Putamen (tissue), 1 donor: ENCODE results near the gene RETREG1.

Experiments used
- DNase-seq: peaks from one replicate; pipeline ENCODE4 v3.0.0-alpha.2; 2016; ENCODE audit warnings: low spot score

Gene RETREG1

DNA sequence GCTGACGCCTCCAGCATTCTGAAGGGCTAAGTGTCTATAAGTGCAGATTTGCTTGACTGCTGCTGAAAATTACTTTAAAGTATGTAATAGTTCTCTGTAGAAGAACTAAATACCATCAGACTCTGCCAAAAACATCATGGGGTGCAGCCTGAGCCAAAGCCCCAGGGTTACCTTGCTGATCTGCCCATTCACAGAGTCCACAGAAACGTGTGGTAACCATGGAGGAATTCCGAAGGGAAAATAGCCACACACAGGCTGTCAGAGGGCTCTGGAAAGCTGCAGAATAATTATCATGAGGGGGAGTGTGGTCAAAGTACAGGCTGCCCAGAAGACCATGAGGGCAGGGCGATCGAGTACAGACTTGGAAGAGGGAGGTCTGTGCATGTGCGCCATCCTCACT, 36.4 kb downstream of the RETREG1 start:
- DNase-seq, result no peak

DNA sequence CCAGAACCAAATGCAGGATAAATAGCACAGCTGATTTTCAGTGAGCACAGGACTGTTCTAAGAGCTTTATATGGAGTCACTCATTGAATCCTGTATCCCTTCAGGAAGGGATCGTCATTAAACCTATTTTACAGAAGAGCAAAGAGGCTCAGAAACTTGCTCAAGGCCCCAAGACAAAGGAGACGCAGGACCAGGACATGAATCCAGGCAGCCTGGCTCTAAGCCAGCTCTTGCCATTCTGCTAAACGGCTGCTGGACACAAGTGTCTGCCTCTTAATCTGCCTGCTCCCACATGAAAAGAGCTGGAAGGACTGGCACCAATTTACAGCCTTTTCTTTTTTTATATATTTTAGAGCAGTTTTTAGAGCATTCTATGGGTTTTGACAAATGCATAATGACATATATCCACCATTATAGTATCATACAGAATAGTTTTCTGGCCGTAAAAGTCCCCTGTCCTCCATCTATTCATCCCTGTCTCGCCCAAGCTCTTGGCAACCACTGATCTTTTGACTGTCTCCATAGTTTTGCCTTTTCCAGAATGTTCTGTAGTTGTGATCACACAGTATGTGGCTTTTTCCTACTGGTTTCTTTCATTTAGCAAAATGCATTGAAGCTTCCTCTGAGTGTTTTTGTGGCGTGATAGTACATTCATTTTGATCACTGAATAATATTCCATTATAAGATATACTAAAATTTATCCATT, 37.5 kb downstream of the RETREG1 start:
- DNase-seq, result no peak

GRCh38 chr5:16578474-16578883, 38.3 kb downstream of the RETREG1 start:
- DNase-seq, result no peak

DNA sequence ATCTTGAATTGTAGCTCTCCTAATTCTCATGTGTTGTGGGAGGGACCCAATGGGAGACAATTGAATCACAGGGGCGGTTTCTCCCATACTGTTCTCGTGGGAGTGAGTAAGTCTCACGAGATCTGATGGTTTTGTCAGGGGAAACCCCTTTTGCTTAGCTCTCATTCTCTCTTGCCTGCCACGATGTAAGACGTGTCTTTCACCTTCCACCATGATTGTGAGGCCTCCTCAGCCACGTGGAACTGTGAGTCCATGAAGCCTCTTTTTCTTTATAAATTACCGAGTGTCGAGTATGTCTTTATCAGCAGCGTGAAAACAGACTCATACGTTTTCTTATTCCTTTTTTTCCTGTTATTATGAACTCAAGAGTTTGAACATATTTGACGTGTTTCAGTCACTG, 39.1 kb downstream of the RETREG1 start:
- DNase-seq, result no peak

DNA sequence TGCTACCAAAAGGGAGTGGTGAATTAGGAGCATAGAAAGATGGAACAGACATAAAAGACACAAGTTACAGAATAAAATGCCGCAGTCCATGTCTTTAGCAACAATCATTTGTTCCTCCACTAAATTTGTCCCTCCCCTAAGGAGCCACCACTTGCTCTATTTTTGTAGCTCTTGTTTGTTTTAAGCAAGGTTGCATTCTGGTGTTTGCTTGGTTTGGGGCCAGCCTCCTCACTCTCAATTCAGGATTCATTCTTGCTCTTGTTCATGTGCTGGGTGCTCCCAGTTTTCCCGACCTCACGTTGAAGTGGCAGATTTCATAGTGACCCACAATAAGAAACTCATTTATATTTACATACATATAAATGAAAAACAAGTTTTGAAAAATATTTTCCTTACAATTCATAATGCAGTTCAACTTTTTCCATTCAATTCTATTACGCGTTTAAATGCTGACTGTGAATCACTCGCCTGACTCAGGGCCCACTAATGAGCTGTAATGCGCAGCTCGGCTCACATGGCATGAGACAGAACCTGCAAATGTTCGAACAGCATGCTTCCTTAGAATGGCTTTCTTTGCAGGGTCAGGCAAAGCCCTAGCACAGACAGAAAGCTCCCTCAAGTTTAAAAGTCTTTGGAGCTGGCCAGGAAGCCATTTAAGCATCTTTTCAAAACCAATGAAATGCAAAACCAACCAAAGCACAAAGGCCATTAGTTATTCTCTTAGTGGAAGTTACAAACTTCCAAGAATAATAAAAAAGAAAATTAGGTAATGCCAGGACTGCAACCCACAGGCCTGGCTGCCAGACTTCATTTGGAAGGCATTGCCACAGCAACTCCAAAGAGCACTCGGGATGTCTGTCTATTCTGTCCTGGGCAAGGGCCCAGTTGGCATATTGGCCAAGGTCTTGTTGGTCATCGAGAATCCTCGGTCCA, 41.7 kb downstream of the RETREG1 start:
- DNase-seq, result peak; percentile 80

- no peak for DNase-seq
Measured at GRCh38 chr5:16573401-16573800, 43.4 kb downstream of the RETREG1 start.

DNA sequence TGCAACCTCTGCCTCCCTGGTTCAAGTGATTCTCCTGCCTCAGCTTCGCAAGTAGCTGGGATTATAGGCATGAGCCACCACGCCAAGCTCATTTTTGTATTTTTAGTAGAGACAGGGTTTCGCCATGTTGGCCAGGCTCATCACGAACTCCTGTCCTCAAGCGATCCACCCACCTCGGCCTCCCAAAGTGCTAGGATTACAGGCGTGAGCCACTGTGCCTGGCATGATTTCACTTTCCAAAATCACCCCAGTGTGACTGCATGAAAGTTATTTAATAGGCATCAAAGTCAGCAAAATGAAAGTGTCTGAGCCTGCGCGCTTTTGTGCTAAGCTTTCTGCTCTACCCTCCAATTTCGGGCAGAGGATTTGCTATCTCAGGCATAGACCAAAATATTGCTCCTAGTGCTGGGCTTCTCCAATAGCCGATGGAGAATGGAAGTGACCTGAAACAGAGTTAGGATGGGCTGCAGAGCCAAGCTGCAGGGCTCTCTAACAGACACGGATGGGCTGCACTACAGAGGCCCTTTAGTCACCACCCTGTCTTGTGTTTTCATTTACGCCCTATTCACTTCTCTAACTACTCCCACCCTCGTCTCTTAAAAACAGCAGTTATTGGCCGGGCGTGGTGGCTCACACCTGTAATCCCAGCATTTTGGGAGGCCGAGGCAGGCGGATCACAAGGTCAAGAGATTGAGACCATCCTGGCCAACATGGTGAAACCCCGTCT, 44.3 kb downstream of the RETREG1 start:
- DNase-seq, result no peak

DNA sequence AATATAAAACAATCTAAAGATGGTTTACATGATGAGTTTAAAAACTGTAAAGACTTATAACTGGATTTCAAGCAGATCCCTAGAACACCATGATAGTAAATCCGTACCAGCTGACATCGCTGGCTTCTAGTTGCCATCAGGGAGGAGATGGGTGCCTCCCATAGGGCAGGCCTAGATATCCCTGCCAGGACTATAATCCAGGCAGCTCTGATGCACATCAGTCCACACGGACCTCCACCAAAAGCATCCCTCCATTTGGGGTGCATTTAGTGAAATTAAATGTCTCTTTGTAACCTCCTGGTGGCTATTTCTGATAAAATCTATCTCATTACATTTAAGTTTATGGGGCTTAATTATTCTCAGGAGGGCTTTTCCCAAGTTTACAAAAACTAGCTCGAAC, 45.8 kb downstream of the RETREG1 start:
- DNase-seq, result no peak

DNA sequence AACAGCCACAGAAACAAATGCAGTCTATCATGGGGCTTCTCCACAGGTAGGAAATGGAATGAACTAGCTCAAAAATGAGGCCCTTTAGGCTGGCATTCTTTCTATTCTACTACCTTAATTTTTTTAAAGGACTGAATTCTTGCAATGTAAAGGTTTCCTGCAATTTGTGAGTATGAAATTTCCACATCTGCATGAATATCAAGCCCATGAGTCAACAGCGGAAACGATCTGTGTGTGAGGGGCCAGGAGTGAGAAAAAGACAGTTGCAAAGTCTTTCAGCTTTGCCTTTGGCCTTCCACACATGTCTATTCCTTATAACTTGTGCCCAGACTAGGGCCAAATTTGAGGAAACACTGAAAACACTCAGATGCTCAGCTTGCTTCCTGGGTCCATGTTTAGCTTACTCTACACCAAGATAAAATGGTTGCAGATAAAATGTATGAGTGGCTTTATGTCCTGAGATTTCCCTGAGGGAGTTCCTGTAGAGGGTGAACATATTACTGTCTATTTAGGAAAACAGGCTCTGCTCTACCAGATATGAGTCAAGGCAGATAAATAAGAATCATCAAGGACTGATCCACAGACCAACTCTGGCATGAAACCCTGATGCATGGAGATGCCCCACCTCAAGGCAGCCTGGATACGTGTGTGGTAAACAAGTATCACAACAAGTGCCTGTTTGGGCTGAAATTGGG, 46.5 kb downstream of the RETREG1 start:
- no peak for DNase-seq

GRCh38 chr5:16568875-16569580, 47.8 kb downstream of the RETREG1 start:
- peak; percentile 97 for DNase-seq

DNA sequence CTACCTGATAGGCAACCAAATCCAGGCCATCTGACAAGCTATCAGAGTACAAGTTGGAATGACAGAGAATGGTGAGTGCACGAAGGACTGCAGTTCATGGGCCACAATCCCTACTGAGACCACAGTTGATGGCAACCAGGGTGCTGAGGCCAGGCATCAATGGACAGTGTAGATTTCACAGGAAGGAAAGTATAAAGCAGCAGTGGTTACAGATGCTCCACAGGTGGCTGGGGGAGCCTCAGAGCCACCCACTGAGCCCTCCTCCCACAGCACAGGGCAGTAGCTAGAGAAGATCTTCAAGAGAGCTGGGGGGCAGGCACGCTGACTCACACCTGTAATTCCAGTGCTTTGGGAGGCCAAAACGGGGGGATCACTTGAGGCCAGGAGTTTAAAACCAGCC, 49.4 kb downstream of the RETREG1 start:
- no peak for DNase-seq

GRCh38 chr5:16565118-16565517, 51.7 kb downstream of the RETREG1 start:
- DNase-seq, result no peak

GRCh38 chr5:16564248-16564867, 52.4 kb downstream of the RETREG1 start:
- no peak for DNase-seq

DNA sequence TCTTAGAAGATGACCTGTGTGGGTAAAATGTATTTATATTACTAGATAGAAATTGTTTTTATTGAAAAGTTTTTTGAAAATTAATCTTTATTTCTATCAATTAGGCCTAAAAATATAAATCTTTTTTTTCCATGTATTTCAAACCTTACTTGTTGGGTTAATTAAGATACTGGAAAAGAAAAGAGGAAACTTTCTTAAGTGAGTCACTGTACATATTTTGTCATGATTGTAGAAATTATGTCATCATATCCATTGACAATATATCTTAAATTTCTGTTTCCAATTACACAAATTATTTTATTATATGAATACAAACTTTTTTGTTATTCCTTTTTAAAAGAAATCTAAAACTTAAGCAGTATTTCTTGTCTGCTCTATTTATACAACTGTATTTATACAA, 53.1 kb downstream of the RETREG1 start:
- no peak for DNase-seq

DNA sequence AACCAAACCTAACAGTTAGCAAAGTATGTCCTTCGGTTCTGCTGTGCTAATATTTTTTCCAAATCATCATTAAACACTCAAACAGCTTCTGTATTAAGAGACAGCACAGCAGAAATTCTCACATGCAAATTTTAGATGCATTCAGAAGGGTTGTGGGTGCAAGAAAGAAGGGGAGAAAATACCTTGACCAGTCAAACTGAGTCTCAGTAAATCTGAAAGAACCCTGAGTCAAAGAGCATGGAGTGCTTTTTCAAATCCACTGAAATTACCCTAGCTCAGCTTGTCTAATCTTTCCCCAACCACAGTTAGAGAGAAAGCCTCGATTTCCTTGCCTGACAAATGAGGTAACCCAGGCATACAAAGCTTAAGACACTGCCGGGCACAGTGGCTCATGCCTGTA, 55.1 kb downstream of the RETREG1 start:
- no peak for DNase-seq

GRCh38 chr5:16559702-16560101, 57.1 kb downstream of the RETREG1 start:
- no peak for DNase-seq

DNA sequence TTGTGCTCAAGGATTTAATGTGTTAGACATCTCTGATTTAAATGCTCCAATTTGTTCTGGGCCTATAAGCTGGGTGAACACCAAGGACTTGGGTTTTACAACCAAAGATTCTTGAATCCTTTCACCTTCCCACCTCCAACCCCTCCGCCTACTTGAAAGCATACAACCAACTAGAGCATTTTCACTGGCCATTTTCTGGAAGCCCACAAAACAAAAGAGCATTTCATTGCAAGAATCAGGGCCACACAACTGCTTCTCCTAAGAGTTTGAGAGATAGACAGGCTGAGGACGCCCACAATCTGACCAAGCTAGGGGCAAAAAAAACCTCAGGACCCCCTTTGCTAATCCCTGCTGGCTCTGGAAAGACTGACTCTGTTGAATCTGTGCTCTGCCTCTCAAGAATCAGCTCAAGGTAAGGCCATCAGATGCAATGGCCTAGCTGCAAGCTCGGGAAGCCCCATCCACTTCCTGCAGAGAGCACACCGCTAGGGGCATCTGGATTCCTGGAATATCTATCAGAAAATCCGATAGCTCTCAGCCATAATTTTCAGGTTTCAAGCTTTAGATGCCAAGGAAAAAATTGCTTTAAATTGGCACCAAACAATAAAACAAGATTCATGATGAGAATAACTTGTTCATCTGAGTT, 57.7 kb downstream of the RETREG1 start:
- DNase-seq, result no peak

- DNase-seq, result peak; percentile 87
Measured at GRCh38 chr5:16557477-16557876, 59.3 kb downstream of the RETREG1 start.

GRCh38 chr5:16554110-16554509, 62.7 kb downstream of the RETREG1 start:
- DNase-seq, result no peak

- DNase-seq, result peak; percentile 74
Measured at GRCh38 chr5:16552666-16553343, 64.0 kb downstream of the RETREG1 start.
